NCI-H510A (cell line): ENCODE data around the gene ZHX3.

Experiments used
- DNase-seq: peaks from one replicate; lab custom pipeline; 2025; lab: John Stamatoyannopoulos, UW

The ZHX3 gene

GRCh38 chr20:41170386-41171105 is 147.0 kb downstream of the ZHX3 start:
- DNase-seq: no peak

GRCh38 chr20:41169791-41170351 is 147.7 kb downstream of the ZHX3 start:
- no peak for DNase-seq

GRCh38 chr20:41169162-41169690 is 148.3 kb downstream of the ZHX3 start:
- DNase-seq: no peak

GRCh38 chr20:41168281-41169161 is 149.0 kb downstream of the ZHX3 start:
- DNase-seq: no peak

- no peak for DNase-seq
Measured at GRCh38 chr20:41167481-41168253, 149.9 kb downstream of the ZHX3 start.

- no peak for DNase-seq
Measured at GRCh38 chr20:41167118-41167470, 150.4 kb downstream of the ZHX3 start.

- DNase-seq: no peak
Measured at GRCh38 chr20:41166201-41167117, 151.1 kb downstream of the ZHX3 start.

GRCh38 chr20:41165001-41165882 is 152.3 kb downstream of the ZHX3 start:
- DNase-seq: no peak

GRCh38 chr20:41163821-41164220 is 153.7 kb downstream of the ZHX3 start:
- DNase-seq: no peak

- no peak for DNase-seq
Measured at GRCh38 chr20:41162396-41162795, 155.1 kb downstream of the ZHX3 start.

- DNase-seq: no peak
Measured at GRCh38 chr20:41161886-41162285, 155.6 kb downstream of the ZHX3 start.

GRCh38 chr20:41160686-41161085 is 156.8 kb downstream of the ZHX3 start:
- DNase-seq: no peak

- no peak for DNase-seq
Measured at GRCh38 chr20:41159547-41159946, 158.0 kb downstream of the ZHX3 start.

GRCh38 chr20:41158082-41158625 is 159.4 kb downstream of the ZHX3 start:
- DNase-seq: no peak

- no peak for DNase-seq
Measured at GRCh38 chr20:41155261-41155660, 162.3 kb downstream of the ZHX3 start.

GRCh38 chr20:41154436-41155176 is 162.9 kb downstream of the ZHX3 start:
- DNase-seq: no peak

- DNase-seq: no peak
Measured at GRCh38 chr20:41152108-41152757, 165.3 kb downstream of the ZHX3 start.

GRCh38 chr20:41151134-41151869 is 166.2 kb downstream of the ZHX3 start:
- no peak for DNase-seq
